RWPE1 (cell line): ENCODE results near the gene GAST.
A peak's percentile ranks its signal among the peaks of the same experiment; 100 is the strongest.

Experiments
- CTCF ChIA-PET: fragments of 350-600 bp; sonication (Branson Sonifier 250); formaldehyde crosslinking; extraction: SDS; loops from one replicate; lab custom pipeline; 2021; lab: Yijun Ruan, JAX
- POLR2A ChIA-PET: fragments of 400-600 bp; formaldehyde crosslinking; extraction: SDS; loops from one replicate; lab custom pipeline; 2020; ENCODE audit warnings: antibody characterized with exemption; ENCODE audit not compliant: low non-redundant PET; lab: Yijun Ruan, JAX
- DNase-seq: peaks from one replicate; pipeline ENCODE4 v3.0.0; 2012; ENCODE audit warnings: low spot score
- H3K27ac ChIP-seq: fragments of 450-650 bp; 2 replicates; pipeline ENCODE4 v1.5.1; 2017
- CTCF ChIP-seq: fragments of 450-650 bp; conservative IDR thresholded peaks from 2 replicates; pipeline ENCODE4 v1.5.1; 2017; ENCODE audit warnings: low read depth, mild to moderate bottlenecking

GAST gene

DNA sequence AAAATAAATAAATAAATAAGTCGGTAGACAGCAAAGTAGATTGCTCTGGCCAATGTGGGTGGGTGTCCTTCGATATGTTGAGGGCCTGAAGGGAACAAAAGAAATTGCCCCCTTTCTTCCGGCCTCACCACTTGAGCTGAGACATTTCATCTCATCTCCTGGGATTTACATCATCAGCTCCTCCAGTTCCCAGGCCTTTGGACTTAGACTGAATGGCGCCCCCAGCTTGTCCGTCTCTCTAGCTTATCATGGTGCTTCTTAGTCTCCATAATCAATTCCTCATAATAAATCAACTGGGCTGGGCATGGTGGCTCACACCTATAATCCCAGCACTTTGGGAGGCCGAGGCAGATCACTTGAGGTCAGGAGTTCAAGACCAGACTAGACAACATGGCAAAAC is 36.1 kb downstream of the GAST start:
- POLR2A ChIA-PET = no interaction called here
- no peak for TF ChIP-seq CTCF
- DNase-seq = no peak
- CTCF ChIA-PET = interaction anchor here (0.6 to 0.7 kb wide), 3 partner anchors 30 to 442 kb away, joined by 3 read pairs; no protein-coding TSS in a partner anchor
- no peak overlapping the region for H3K27ac ChIP-seq

DNA sequence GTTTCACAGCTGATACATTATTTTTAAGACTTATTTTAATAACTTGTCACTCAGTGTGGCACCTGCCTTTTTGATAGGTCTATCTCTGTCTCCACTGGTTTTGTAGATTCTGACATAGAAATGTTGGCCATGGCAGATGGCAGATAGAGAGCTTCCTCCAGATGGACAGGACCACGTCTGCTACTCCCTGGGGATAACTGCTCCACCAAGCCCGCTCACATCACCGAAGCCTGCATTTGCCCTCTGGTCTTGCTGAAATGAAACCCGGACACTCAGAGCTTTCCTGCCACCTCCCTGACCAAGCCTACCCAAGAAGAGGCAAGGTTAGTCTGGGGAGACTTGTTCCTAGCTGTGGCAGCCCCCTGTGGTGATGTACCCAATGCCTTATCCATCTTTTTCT is 38.7 kb downstream of the GAST start:
- peak overlapping the region; percentile 50 for H3K27ac ChIP-seq
- DNase-seq = no peak
- CTCF ChIA-PET = interaction anchor here (1.3 kb wide), 1 partner anchor 50 kb away, joined by 4 read pairs; no protein-coding TSS in a partner anchor
- POLR2A ChIA-PET = no interaction called here
- no peak for TF ChIP-seq CTCF

GRCh38 chr17:41751288-41751687 is 39.2 kb downstream of the GAST start:
- TF ChIP-seq CTCF = no peak
- DNase-seq = no peak
- CTCF ChIA-PET = interaction anchor here (0.6 to 1.3 kb wide), 2 partner anchors 50 to 1697 kb away, joined by 4 read pairs; partner anchors contain the start of gene MED24
- peak overlapping the region; percentile 50 for H3K27ac ChIP-seq
- POLR2A ChIA-PET = interaction anchor here (0.7 kb wide), 1 partner anchor 91 kb away, joined by 3 read pairs; no protein-coding TSS in a partner anchor

DNA sequence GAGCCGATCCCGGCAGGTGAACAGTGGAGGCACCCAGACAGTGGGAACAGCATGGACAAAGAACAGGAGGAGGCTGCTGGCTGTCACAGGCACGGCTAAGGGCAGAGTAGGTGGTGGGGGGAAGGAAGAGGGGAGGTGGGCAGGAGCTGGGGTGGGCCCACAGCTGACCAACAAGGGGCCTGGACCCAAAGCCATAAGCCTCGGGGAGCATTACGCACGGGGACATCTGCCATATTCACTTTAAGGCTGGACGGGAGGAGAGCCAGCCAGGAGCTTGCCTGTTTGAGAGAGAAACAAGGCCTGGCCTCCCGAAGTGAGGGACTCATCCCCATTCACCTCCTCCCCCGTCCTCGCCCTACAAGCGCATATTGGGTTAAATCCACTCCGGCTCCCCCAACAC is 41.9 kb downstream of the GAST start:
- TF ChIP-seq CTCF = no peak
- ChIA-PET POLR2A (no interaction called here), CTCF (interaction anchor here (1.1 kb wide), 1 partner anchor 47 kb away, joined by 4 read pairs; no protein-coding TSS in a partner anchor)
- no peak for DNase-seq
- peak overlapping the region; percentile 53 for H3K27ac ChIP-seq

DNA sequence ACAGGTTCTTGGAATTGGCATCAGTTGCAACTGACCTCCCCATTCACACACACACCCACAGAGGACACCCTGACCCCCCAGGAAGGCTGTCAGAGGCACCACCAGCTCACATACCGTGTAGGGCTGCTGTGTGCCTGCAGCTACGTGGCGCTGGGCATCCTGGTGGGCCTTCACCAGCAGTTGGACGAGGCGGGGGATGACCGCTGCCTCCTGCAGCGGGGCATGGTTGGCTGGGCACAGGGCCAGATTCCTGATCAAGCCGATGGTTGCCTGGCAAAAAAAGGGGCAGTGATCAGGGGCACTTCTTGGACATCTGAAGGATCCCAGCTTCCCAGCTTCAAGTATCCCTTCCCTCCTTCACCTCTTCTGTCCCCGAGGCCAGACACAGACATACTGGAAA is 46.5 kb downstream of the GAST start:
- peak overlapping the region; percentile 36 for H3K27ac ChIP-seq
- CTCF ChIA-PET = no interaction called here
- DNase-seq = no peak
- no peak for TF ChIP-seq CTCF
- POLR2A ChIA-PET = interaction anchor here (0.9 kb wide), 1 partner anchor 42 kb away, joined by 5 read pairs; no protein-coding TSS in a partner anchor

GRCh38 chr17:41760878-41761277 is 48.7 kb downstream of the GAST start:
- peak overlapping the region; percentile 33 for H3K27ac ChIP-seq
- DNase-seq = no peak
- ChIA-PET POLR2A (no interaction called here), CTCF (interaction anchor here (0.7 kb wide), 1 partner anchor 145 kb away, joined by 3 read pairs; no protein-coding TSS in a partner anchor)
- no peak for TF ChIP-seq CTCF
